Measurements from ENCODE around the gene MBNL2. TPM values are rescaled to one million over a fixed set of nuclear protein-coding genes. Genes with fewer than 3 reads are reported as not detected.

MBNL2 gene
- total RNA-seq, 1 experiment from 2014 or later, result 35.7 TPM

DNA sequence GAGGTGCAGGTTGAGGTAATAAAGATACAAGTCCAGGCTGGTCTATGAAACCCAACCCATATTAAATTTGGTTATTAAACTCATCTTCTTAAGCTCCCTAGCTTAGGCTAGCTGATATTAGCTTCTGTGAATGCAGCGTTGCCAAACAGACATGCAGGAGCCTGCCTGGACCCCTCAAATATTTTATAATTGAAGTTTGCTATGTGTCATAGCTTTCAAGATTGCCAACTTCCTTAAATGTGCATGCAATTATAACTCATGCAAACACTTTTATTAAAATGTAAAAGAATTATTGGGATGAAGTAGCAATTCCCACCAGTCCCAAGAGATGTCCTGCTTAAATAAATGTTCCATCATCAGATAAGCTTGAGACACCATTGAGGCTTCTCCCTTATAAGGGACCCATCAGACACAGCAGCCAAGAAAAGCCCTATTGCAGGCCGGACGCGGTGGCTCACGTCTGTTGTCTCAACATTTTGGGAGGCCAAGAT is 51.3 kb downstream of the MBNL2 start:
- no peak for DNase-seq (ENCODE audit: low spot score)

DNA sequence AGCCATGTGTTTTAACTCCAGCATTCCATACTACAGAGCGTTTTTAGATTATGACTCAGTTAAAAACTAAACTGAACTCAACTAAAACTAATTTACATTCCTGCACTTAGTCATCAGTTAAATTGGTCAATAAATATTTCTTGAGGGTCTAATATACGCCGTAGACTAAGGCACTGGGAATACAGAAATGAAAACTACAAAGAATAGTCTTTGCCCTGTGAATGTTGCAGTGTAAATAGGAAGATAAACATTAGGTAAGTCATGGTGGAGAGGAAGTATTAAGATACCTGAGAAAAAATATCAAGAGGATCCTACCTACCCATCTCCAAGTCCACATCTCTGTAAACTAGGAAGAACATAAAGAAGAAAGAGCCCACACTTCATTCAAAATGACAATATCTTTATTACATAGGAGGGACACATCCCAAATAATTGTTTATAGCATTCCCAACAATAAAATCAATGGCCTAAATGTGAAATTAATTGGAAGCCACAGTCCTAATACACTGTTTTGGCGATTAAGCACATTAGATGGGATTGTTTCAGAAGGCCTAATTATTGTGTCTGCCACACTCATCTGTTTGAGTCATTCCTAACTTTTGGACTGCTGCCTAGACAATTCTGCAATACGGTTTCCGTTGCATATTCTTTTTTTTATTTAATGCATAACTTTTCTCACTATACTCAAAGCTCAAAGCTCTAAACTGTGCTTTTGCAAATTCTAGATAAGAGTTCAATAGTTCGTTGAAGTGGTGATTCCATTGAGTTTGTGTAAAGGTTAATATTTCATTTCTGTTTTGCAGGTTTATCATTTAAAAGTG is 52.9 kb downstream of the MBNL2 start:
- DNase-seq (ENCODE audit: low spot score), result peak; percentile 59

DNA sequence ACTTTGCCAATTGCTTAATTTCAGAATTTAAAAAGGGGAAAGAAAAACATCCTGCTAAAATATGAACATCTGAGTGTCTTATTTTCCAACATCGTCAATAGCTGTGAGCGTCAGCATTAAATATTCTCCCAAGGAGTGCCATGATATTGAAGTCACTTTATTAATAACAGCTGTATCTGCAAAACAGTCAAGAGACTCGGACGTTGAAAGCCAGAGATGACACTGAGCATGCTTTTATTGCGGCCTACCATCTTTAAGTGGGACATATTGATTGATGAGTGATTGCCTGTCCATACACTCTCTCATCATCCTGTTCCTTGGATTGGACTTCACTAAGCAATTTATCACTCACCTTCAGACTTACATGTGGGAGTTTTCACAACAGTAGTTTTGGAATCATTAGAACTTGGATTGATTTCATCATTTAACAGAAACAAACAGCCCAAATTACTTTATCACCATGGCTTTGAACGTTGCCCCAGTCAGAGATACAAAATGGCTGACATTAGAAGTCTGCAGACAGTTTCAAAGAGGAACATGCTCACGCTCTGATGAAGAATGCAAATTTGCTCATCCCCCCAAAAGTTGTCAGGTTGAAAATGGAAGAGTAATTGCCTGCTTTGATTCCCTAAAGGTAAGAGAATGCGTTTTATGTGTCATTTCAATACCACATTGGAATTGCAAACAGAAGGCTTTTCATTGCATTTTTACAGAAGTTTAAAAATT is 53.8 kb downstream of the MBNL2 start:
- DNase-seq (ENCODE audit: low spot score), result no peak

DNA sequence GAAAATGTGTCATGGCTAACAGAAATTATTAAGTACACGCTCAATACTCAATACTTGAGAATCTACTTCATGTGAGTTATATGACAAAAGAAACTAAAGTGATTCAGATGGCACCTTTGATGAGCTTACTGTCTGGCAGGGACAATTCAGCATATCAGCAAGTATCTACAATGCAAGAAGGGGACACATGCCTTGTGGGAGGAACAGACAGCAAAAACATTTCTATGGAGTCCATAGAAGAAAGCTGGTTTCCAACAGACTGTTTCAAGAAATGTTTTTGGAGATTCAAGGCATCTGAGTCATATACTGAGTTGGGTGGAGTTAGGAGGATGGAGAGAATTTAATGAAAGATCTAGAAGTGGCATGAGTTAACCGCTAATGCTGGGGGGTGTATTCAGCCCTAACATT is 54.7 kb downstream of the MBNL2 start:
- DNase-seq (ENCODE audit: low spot score), result no peak

DNA sequence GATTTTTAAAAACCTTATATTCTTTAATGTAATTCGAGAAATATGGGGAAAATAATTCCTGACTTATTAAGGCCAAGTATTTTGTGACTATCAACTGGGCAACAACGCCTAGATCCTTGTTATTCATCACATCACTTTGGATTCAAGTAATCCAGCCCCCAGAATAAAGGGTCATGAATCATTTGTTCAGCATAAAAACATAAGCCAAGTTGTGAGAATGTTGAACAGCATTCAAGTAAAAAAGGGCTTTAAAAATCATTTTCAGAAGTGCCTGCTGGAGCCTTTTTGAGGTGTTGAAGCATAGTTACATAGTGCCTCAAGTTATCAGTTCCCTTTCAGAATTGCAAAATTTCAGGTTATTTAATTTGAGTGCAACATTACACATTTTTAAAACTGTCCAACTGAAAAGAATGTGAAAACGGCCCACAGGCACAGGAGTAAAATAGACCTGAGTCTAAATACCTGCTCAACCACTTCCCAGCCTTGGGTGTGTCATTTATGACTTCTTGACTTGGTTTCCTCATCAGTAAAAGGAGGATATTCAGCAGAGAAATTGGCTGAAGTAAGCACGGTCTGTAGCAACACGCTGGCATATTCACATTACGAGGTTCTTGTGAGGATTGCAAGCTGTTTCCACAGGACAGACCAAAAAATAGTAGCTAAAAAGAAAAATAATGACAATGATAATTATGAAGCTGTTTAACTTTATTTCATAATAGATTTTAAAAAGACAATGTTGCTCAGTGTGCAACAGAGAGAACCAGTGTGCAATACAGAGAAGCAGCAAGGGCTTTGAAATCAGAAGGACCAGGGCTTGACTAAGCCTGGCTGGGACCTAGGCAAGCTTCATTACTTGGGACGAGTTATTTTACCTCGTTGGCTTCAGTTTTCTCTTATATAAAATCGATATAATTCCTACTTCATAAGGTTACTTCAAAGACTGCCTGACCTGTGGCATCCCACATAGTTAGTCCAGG is 56.6 kb downstream of the MBNL2 start:
- no peak for DNase-seq (ENCODE audit: low spot score)

DNA sequence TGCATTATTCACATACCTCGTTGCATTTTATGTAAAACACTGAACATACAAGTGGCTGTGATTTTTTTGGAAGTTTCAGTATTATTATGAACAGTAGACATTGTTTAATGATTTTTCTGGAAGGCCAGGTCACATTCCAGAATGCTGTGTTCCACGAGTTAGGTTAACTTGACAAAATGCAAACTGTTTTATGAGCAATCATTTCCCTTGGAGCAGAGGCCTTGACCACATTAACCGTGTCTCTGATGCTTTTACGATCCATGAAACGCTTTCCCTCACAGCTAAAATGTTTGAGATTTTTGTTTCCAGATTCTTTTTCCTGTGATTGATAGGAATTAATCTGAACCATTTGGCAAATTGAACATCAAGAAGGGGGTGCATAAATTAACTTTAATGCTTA is 57.8 kb downstream of the MBNL2 start:
- DNase-seq (ENCODE audit: low spot score), result peak; percentile 45

DNA sequence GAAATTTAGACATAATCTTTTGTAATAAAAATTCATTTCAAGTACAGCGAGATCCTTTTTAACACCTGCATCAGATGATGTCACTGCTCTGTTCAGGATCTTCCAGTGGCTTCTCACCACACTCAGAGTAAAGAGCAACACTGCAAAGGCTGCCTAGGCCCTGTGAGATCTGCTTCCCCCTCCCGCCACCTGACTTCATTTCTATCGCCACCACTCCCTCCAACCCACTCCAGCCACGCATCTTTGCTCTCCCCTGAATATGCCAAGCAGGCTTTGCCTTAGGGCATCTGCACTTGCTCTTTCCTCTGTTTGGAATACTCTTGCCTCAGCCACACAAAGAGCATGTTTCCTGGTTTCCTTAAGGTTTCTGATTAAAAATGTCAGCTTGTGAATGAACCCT is 58.3 kb downstream of the MBNL2 start:
- DNase-seq (ENCODE audit: low spot score), result no peak

DNA sequence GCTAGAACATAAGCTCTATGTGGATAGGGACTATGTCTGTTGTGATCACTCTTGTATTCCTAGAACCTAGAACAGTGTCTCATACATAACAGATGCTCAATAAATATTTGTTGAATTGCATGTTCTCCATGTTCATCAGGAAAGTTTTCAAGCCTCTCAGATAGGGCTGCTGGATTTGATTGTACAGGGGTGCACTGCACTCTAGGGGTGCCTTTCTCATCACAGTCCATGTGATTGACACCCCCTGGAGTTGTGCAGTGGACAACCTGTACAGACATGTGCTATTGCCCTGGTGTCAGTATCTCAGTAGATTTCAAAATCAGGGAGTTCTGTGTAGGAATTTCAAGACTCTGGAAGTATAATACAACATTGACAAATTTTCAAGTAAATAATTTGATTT is 58.9 kb downstream of the MBNL2 start:
- DNase-seq (ENCODE audit: low spot score), result no peak

DNA sequence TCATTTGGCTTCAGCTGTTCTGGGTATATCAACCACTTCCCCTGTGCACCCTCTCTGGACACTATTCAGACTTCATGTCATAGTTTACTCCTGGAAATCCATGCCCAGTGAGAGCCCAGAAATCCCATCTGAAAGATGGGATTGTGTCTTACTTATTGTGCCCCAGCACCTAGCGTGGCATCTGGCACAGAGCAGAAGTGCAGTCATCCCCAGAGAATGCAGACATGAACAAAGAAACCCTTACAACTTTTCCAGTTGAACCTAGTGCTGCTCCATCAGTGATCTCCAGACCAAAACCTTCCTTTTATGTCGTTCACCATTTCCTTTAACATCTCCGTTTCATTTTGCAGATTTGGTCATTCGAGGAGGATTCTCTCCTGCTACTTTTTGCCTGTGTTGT is 60.6 kb downstream of the MBNL2 start:
- no peak for DNase-seq (ENCODE audit: low spot score)

DNA sequence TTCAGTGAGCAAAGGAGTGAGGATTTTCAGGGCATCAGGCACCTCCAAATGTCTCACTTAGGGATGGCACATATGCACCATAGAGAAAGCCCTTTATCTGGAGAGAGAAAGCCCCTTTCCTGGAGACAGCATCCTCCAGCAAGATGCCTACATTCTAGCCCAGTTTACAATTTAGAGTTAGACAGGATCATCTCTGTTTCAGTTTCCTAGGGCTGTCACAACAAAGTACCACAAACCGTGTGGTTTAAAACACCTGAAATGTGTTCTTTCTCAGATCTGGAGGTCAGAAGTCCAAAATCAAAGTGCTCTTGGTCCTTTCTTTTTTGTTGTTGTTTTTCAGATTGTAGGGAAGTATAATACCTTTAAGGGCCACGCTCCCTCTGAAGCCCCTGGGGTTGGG is 61.8 kb downstream of the MBNL2 start:
- no peak for DNase-seq (ENCODE audit: low spot score)

DNA sequence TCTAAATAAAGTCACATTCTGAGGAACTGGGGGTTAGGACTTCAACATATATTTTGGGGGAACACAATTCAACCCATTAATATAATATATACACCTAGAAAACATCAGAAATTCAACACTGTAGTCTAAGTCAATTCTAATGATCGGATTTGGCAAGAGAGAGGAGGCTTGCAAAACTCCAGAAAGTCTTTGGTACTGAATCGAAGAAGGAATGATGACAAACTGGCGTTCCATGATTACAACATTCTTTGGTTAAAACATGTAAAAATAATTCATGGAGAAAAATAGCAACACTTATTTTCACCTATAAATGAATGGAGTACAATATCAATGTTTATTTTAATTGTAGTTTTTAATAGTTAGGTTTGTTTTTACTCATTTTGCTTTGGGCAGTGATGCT is 62.4 kb downstream of the MBNL2 start:
- no peak for DNase-seq (ENCODE audit: low spot score)

DNA sequence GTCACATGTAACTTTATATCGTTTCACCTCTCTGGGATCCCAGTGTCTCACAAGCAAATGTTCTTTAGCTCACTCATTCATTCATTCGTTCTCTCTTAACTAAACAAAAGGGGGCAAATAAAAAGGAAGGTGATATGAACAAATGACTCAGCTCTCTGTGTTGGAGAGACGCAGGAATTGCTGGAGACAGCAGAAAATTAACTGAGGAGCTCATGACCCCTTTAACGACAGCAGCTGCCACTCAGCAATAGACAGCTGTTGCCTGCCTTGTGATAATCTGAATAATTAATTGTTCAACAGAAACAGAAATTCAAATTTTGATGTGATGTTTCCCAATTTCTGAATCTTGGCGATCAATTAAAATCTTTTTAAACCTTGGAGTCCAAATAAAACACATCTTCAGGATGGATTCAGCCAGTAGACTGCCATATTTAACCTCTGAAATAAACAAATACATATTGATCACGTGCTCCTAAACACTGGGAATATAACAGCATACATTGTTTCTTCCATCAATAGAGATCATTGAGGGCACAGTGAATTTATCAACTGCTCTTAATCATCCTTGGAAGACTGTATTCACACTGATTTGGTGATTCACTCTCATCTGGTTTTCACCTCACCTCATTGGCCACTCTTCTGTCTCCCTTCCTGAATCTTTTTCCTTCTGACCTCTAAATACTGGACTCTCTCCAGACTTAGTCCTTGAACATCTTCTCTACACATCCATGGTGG is 63.3 kb downstream of the MBNL2 start:
- DNase-seq (ENCODE audit: low spot score), result no peak

DNA sequence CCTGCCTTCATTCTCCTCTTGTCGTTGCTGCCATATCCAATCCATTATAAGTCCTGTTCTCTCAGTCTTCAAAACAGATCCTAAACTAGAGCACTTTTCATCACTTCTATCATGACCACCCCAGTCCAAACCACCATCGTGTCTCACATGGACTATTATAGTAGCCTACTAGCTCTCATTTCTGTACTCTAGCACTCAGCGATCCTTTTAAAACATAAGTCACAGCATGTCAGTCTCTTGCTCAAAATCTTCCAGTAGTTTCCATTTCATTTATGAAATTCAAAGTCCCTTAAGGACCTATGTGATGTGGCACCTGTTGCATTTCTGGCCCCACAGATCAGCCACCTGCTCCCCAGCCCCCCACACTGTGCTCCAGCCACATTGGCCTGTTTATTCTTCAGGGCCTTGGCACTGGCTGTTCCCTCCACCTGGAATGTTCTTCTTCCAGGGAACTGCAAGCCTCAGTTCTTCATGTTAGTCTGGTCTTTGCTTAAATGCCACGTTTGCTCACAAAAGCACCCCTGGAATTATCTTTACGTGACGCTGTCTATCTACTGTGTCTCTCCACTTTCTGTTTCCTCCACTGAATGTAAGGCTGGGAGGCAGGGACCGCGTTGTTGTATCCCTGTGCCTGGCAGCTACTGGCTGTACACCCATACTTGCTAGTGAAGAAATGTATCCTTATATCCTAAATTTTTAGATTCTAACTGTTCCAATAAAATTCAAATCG is 64.3 kb downstream of the MBNL2 start:
- DNase-seq (ENCODE audit: low spot score), result no peak

DNA sequence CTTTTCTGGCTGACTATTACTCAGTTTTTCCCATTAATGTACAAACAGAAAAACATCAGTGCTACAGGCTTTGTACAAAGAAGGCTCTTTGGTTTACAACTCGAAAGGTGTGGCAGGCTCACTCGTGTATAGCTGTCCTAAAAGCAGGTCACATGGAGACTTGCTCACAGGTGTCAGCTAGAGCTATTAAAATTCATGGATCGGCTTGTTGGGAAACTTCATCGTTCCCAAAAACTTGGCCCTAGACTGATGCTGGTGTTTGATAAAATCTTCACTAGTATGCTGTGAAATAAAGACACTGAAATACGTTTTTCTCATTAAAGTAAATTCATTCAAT is 64.9 kb downstream of the MBNL2 start:
- DNase-seq (ENCODE audit: low spot score), result no peak

DNA sequence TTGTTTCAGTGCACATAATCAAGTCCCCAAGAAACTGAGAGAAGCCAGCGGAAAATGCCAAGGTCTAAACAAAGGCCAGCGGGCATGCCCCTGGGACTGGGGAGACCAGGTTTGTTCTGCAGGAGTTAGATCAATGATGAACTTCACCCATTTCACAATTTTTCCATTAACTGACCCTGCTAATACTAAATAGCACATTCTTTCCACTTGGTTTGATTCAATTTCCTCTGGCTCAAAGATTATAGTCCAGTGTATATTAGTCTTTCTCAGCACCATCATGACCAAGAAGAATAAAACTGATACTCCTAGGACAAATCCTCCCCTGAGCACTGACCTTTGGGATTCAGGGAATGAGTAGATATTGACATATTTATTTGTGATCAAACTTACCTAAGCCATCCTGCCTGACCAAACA is 66.4 kb downstream of the MBNL2 start:
- DNase-seq (ENCODE audit: low spot score), result no peak

DNA sequence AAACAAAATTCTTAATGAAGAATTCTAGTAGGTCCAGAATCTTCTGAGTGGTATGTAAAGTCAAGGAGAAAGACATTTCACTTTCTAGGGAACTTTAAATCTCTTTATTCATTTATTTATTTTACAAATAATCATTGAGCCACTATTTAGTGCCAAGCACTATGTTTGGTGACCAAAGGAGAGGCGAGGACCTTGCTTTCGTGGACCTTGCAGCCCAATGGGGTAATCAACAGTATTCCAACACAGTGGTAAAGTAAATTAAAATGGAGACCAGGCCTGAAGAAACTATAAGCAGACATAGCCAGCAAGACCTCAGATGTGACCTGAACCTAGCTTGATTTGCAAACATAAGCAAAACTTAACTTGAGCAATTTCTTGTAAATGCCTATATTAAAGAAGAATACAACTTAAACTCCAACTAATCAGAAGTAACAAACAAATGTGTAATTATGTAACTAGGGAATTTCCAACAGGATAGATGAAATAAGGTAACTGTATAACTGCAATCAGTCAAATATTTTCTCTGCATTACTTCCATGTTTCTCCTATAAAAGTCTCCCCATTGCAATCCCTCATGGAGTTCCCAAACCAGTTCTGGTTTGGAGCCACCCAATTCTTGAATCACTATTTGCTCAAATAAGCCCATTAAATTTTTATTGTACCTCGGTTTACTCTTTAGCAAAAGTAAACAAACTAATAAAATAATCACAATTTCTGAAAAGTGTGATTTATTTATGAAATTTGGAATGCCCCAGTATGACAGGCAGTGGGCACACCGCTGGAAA is 67.6 kb downstream of the MBNL2 start:
- peak; percentile 58 for DNase-seq (ENCODE audit: low spot score)

DNA sequence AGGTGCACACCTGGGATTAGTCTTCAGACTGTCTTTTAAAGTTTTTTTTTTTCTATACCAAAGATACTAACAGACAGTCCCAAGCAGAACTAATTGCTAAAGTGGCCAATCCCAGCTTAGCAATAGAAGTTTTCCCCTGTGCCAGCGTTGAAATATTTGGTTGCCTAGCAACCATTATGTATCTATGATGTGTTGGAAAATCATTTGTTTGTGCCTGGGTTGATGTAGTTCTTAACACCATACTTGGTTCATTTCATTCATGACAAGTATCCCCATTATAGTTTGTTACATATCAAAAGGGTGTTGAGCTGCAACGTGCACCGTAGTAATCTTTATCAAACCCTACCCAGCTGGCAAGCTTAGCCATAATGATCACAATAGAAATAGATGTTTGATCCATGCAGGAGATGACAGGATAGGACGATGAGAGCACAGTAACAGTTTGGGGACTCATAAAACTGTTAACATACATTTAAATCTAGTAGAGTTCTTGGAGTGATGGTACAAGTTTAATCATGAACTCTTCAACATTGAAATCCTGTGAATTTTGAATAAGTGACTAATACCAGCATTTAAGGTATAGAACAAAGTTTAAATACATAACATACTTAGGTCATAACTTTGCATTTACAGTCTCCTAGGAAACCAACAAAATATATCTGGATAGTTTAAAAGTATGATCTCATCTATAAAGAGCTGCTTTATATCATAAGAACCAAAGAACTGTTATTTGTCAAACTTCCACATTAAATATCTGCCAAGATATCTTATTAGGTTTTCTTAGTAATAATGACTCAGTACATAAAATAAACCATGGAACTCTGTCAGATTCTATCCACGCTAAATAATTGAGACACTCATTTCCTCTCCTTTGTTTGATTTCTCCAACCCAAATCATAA is 73.4 kb downstream of the MBNL2 start:
- peak; percentile 74 for DNase-seq (ENCODE audit: low spot score)

DNA sequence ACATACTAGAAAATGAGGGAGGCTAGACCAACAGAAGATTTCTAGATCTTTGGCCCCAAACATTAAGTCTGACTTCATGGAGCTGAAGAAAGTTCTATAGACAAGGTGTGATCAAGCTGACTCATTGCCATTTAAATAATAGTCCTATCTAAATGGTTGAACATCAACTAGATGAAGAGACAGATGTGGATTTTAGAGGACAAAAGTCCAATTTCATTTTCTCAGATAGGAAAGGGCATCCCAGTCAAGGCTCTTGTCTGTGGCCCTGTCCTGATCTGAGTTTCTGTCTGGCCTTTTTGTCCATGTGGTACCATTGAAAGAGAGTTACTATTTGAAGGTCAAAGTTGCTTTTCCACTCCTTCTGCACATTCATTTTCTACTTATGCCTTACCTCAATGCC is 74.6 kb downstream of the MBNL2 start:
- no peak for DNase-seq (ENCODE audit: low spot score)

DNA sequence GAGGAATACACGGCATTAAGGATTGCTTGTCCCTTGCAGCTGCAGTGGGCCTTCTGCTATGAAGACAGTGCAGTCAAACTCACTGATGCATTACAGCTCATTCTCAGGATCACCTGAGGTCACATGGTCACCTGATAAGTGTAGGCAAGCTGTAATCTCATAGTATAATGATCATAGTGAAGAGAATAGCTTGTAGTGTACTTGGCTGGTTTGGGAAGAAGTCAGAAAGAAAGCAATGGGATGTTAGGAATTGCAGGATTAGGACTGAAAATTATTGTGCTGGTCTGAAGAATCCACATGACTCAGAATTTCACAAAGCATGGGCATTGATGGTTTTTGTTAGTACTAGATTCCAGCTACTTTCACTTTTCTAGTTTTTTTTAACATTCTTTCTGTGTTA is 76.7 kb downstream of the MBNL2 start:
- no peak for DNase-seq (ENCODE audit: low spot score)
